NT2/D1 (cell line): Measurements from ENCODE around the gene RPP21.

ENCODE experiments used
- YY1 ChIP-seq: IDR thresholded peaks from 2 replicates; pipeline ENCODE4 v1.6.1; 2011; ENCODE audit not compliant: insufficient read length, insufficient read depth
- ZNF274 ChIP-seq: IDR thresholded peaks from 2 replicates; pipeline ENCODE4 v1.6.1; 2011; ENCODE audit warnings: mild to moderate bottlenecking, low read depth, low read length

- TF ChIP-seq YY1 = no peak
- TF ChIP-seq ZNF274 = no peak
Observed at GRCh38 chr6:30344191-30344867, 627 bp upstream of the RPP21 start.
